PFSK-1 (cell line): Measurements from ENCODE around the gene CDC42BPG.

Experiments
- FOXP2 ChIP-seq: optimal IDR thresholded peaks from 2 replicates; pipeline ENCODE3; 2011; ENCODE audit warnings: borderline replicate concordance, control low read depth, inconsistent platforms; ENCODE audit not compliant: insufficient read depth; ENCODE audit errors: extremely low read length, extremely low read depth
- POLR2AphosphoS5 ChIP-seq: IDR thresholded peaks from 2 replicates; pipeline ENCODE4 v1.6.1; 2012; ENCODE audit warnings: low read depth, mild to moderate bottlenecking, control low read depth, low read length, moderate library complexity
- SIN3A ChIP-seq: IDR thresholded peaks from 2 replicates; pipeline ENCODE4 v1.6.1; 2012; ENCODE audit warnings: mild to moderate bottlenecking, low read length, moderate library complexity, borderline replicate concordance; ENCODE audit not compliant: insufficient read depth
- TAF1 ChIP-seq: IDR thresholded peaks from 2 replicates; pipeline ENCODE4 v1.6.1; 2012; ENCODE audit warnings: low read length, control low read depth, borderline replicate concordance; ENCODE audit not compliant: insufficient read depth
- TF ChIP-seq, protein P1 (sequence below), 2 experiments: IDR thresholded peaks; 2 replicates each; pipeline versions ENCODE4 v1.6.1 to v1.8.0; 2011 to 2012; ENCODE audit warnings: low read depth in 2 of 2, low read length in 2 of 2, control low read depth in 1 of 2, inconsistent platforms in 1 of 2, mild to moderate bottlenecking in 1 of 2, moderate library complexity in 1 of 2; ENCODE audit not compliant: insufficient read depth in 1 of 2

Gene CDC42BPG

GRCh38 chr11:64827451-64827839, 17.0 kb downstream of the CDC42BPG start:
- TF ChIP-seq TAF1: no peak
- TF ChIP-seq SIN3A: no peak
- TF ChIP-seq, protein P1, sequence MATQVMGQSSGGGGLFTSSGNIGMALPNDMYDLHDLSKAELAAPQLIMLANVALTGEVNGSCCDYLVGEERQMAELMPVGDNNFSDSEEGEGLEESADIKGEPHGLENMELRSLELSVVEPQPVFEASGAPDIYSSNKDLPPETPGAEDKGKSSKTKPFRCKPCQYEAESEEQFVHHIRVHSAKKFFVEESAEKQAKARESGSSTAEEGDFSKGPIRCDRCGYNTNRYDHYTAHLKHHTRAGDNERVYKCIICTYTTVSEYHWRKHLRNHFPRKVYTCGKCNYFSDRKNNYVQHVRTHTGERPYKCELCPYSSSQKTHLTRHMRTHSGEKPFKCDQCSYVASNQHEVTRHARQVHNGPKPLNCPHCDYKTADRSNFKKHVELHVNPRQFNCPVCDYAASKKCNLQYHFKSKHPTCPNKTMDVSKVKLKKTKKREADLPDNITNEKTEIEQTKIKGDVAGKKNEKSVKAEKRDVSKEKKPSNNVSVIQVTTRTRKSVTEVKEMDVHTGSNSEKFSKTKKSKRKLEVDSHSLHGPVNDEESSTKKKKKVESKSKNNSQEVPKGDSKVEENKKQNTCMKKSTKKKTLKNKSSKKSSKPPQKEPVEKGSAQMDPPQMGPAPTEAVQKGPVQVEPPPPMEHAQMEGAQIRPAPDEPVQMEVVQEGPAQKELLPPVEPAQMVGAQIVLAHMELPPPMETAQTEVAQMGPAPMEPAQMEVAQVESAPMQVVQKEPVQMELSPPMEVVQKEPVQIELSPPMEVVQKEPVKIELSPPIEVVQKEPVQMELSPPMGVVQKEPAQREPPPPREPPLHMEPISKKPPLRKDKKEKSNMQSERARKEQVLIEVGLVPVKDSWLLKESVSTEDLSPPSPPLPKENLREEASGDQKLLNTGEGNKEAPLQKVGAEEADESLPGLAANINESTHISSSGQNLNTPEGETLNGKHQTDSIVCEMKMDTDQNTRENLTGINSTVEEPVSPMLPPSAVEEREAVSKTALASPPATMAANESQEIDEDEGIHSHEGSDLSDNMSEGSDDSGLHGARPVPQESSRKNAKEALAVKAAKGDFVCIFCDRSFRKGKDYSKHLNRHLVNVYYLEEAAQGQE (IDR thresholded peaks at IDR 0.05; ENCODE audit: insufficient read depth in 1 of 2, low read depth in 2 of 2, low read length in 2 of 2): no peak
- no peak for TF ChIP-seq FOXP2
- no peak for TF ChIP-seq POLR2AphosphoS5

DNA sequence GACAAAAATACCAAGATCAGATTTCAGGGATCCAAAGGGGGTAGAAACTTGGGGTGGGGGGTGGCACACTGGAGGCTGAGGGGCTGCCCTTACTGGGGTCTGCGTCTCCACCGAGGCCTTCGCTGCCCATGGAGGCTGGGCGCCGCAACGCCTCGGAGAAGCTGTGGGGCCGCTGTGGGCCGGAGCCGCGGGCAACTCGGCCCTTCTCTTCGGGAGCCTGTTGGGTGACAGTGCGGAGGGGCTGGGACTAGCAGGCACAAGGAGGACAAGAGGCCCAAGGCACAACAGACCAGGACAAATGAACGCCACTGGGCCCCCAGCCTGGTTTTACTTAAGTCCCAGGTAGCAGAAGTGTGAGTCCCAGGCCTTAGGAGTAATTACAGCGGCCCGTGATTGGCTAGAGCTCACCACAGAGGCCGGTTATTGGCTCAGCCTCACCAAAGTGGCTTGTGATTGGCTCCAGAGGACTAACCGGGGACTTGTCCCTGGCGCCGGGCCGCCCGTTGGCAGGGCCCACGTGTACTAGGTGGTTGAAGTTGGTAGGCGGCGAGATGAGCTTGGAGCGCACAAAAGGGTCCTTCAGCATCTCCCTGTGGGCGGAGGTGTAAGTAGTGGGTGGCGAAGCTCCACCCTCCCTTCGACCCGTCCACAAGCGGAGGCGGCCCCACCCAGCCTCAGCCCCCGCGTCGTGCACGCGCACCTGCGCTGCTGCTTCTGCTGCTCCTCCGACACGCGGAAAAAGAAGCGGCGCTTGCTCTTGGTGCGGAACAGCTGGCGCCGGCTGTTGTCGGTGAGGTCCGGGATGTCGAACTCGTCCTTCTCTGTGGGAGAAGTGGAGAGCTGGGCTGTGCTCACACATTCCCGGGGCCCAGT, 17.6 kb downstream of the CDC42BPG start:
- no peak for TF ChIP-seq FOXP2
- no peak for TF ChIP-seq POLR2AphosphoS5
- TF ChIP-seq, protein P1 (IDR thresholded peaks at IDR 0.05; ENCODE audit: insufficient read depth in 1 of 2, low read depth in 2 of 2, low read length in 2 of 2): no peak
- TF ChIP-seq SIN3A: no peak
- TF ChIP-seq TAF1: no peak

DNA sequence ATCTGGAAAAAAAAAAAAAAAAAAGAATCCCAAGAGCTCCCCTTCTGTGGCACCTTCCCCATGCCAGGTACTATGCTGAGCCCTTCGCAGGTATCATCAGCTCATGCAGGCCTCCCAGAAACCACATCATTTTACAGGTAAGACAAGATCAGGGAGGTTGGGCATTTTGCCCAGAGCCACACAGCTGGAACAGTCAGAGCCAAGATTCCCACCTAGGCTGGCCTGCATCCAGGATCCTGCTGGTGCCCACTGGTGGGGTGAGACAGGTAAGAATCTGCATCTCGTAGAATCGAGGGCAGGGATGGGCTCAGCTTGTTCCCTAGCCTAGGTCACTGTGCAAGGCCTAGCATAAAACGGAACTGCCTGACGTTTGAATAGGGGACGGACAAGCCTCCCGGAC, 18.4 kb downstream of the CDC42BPG start:
- TF ChIP-seq SIN3A (no peak), FOXP2 (no peak), POLR2AphosphoS5 (no peak), TAF1 (no peak)
- TF ChIP-seq, protein P1 (IDR thresholded peaks at IDR 0.05; ENCODE audit: insufficient read depth in 1 of 2, low read depth in 2 of 2, low read length in 2 of 2): no peak

DNA sequence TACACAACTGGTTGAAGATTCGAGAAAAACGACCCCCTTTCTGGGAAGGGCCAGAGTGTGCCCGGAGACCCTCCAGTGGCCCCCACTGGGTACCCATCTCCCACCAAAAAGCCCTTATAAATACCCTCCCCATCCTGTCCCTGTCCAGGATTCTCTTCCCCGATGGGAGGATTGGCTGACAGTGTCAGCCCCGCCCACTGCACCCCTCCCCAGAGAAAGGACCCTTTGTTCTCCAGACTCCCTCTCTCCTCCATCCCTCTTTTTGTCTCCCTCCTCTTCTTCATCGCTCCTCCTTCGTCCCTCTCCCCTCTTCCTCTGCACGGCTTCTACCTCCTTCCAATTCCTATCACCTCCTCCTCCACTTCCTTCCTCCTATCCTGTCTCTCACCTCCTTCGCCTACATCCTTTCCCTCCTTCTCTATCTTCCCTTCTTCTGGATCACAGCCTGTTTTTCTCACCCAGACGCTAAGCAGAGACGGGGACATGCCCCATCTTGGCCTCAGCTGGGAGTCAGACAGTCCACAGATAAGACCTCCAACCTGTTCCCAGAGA, 20.8 kb downstream of the CDC42BPG start:
- TF ChIP-seq POLR2AphosphoS5 (no peak), TAF1 (no peak), SIN3A (no peak), FOXP2 (no peak)
- TF ChIP-seq, protein P1 (IDR thresholded peaks at IDR 0.05; ENCODE audit: insufficient read depth in 1 of 2, low read depth in 2 of 2, low read length in 2 of 2): no peak

DNA sequence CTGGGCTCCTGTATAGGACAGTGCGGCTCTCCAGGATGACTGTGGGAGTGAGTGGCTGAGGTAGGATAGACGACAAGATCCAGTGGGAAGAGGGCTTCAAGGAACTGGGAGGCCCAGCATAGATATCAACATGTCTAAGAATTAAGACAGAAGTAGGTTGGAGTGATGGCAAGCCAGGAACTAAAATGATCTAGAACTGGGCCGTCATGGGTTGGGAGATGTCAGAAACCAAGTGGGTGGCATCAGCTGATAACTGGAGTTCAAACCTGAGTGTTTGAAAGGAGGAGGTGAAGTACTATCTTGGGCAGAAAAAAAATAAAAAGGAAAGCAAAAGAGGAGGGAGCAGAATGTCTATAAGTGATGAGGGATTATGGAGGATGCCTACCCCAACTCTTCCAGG, 27.0 kb downstream of the CDC42BPG start:
- TF ChIP-seq TAF1: no peak
- TF ChIP-seq SIN3A: no peak
- TF ChIP-seq, protein P1 (IDR thresholded peaks at IDR 0.05; ENCODE audit: insufficient read depth in 1 of 2, low read depth in 2 of 2, low read length in 2 of 2): no peak
- no peak for TF ChIP-seq POLR2AphosphoS5
- no peak for TF ChIP-seq FOXP2
